SK-N-SH (cell line): Measurements from ENCODE around the gene GUCA1A. TPM values are rescaled to one million over a fixed set of nuclear protein-coding genes. Genes with fewer than 3 reads are reported as not detected.
"Not testable (repeated sequence)": the region's sequence is repeated elsewhere in the genome, so short reads cannot be mapped to it uniquely, and the experiment has no call there.

Experiments
- CTCF ChIA-PET: fragments of 300-600, 350-600 bp; formaldehyde crosslinking; extraction: SDS; loops from one replicate; lab custom pipeline; 2021; lab: Yijun Ruan, JAX
- POLR2A ChIA-PET: fragments of 350-600 bp; sonication (Branson Sonifier 250); formaldehyde crosslinking; extraction: SDS; loops from one replicate; lab custom pipeline; 2020; ENCODE audit warnings: antibody characterized with exemption, inconsistent platforms; lab: Yijun Ruan, JAX
- DNase-seq: peaks from one replicate; pipeline ENCODE4 v3.0.0; 2012
- H2AFZ ChIP-seq: fragments of 200-600 bp; sonication (generic); 2 replicates; pipeline ENCODE4 v1.8.1; 2016; ENCODE audit warnings: antibody characterized with exemption, mild to moderate bottlenecking, low read depth
- H3F3A ChIP-seq: fragments of 200-600 bp; sonication (generic); replicated peaks from 2 replicates; pipeline ENCODE3; 2016; ENCODE audit warnings: antibody characterized with exemption, mild to moderate bottlenecking; ENCODE audit not compliant: insufficient read depth
- H3K27ac ChIP-seq, 2 experiments: fragments of 200-500 bp in 1 of 2; fragments of 200-600 bp in 1 of 2; sonication (Bioruptor generic) in 1 of 2; sonication (generic), shearing (Covaris generic) in 1 of 2; 2 replicates each; pipeline versions ENCODE4 v1.5.1 to v1.6.1; 2014 to 2016; ENCODE audit warnings: low read depth in 2 of 2, inconsistent platforms in 1 of 2, low read length in 1 of 2, mild to moderate bottlenecking in 1 of 2, mixed read lengths in 1 of 2
- H3K27me3 ChIP-seq: fragments of 200-600 bp; sonication (generic), shearing (Covaris generic); 2 replicates; pipeline ENCODE4 v1.6.1; 2016; ENCODE audit warnings: mixed run types; ENCODE audit not compliant: insufficient read depth
- H3K36me3 ChIP-seq, 2 experiments: fragments of 200-500 bp in 1 of 2; fragments of 200-600 bp in 1 of 2; sonication (Bioruptor generic) in 1 of 2; sonication (generic) in 1 of 2; replicated peaks in 1 of 2; 2 replicates each; pipeline versions ENCODE3 to v1.5.1; 2014 to 2016; ENCODE audit warnings: low read length in 1 of 2, mild to moderate bottlenecking in 1 of 2; ENCODE audit not compliant: insufficient read depth in 2 of 2, control insufficient read depth in 1 of 2
- H3K4me1 ChIP-seq, 2 experiments: fragments of 200-500 bp in 1 of 2; fragments of 200-600 bp in 1 of 2; sonication (Bioruptor generic) in 1 of 2; sonication (generic), shearing (Covaris generic) in 1 of 2; 2 replicates each; pipeline versions ENCODE4 v1.5.1 to v1.6.1; 2014 to 2016; ENCODE audit warnings: low read depth in 1 of 2, low read length in 1 of 2, mixed run types in 1 of 2; ENCODE audit not compliant: insufficient read depth in 2 of 2, control insufficient read depth in 1 of 2
- H3K4me2 ChIP-seq: fragments of 200-600 bp; sonication (generic), shearing (Covaris generic); 2 replicates; pipeline ENCODE4 v1.6.1; 2017; ENCODE audit warnings: mixed run types
- H3K4me3 ChIP-seq, 2 experiments: fragments of 200-500 bp in 1 of 2; fragments of 200-600 bp in 1 of 2; sonication (Bioruptor generic) in 1 of 2; sonication (generic), shearing (Covaris generic) in 1 of 2; 2 replicates each; pipeline versions ENCODE4 v1.5.1 to v1.8.1; 2014 to 2016; ENCODE audit warnings: low read depth in 2 of 2, inconsistent platforms in 1 of 2, low read length in 1 of 2, mild to moderate bottlenecking in 1 of 2, mixed read lengths in 1 of 2, moderate library complexity in 1 of 2
- H3K79me2 ChIP-seq: fragments of 200-600 bp; sonication (generic); 2 replicates; pipeline ENCODE4 v1.8.1; 2017; ENCODE audit warnings: mild to moderate bottlenecking; ENCODE audit not compliant: insufficient read depth
- H3K9ac ChIP-seq: fragments of 200-600 bp; sonication (generic); 2 replicates; pipeline ENCODE4 v1.6.1; 2017; ENCODE audit warnings: mixed run types
- H3K9me2 ChIP-seq: fragments of 200-600 bp; sonication (generic); 2 replicates; pipeline ENCODE4 v1.6.1; 2017; ENCODE audit warnings: mixed run types
- H3K9me3 ChIP-seq: fragments of 200-600 bp; sonication (generic); 2 replicates; pipeline ENCODE4 v1.6.1; 2017; ENCODE audit warnings: mixed run types, mild to moderate bottlenecking, moderate library complexity
- H4K20me1 ChIP-seq: fragments of 200-600 bp; sonication (generic); 2 replicates; pipeline ENCODE4 v1.6.1; 2017; ENCODE audit warnings: mild to moderate bottlenecking, mixed run types; ENCODE audit not compliant: insufficient read depth
- CHD2 ChIP-seq: fragments of 150-350 bp; IDR thresholded peaks from 2 replicates; pipeline ENCODE4 v1.6.1; 2018; ENCODE audit warnings: low read length; ENCODE audit not compliant: partially characterized antibody
- ELF1 ChIP-seq: IDR thresholded peaks from 2 replicates; pipeline ENCODE4 v1.4.0; 2012
- EZH2phosphoT487 ChIP-seq: fragments of 200-600 bp; sonication (generic); IDR thresholded peaks from 2 replicates; pipeline ENCODE4 v1.6.1; 2017; ENCODE audit warnings: low read depth, mixed run types, mild to moderate bottlenecking, antibody characterized with exemption, moderate library complexity, borderline replicate concordance
- FOSL2 ChIP-seq: IDR thresholded peaks from 2 replicates; pipeline ENCODE4 v1.4.0; 2012; ENCODE audit warnings: low read depth, mild to moderate bottlenecking, moderate library complexity, borderline replicate concordance
- FOXJ3 ChIP-seq: sonication (generic); formaldehyde crosslinking; IDR thresholded peaks from 2 replicates; pipeline ENCODE4 v1.5.1; 2020; ENCODE audit warnings: mild to moderate bottlenecking, missing genetic modification reagents
- FOXM1 ChIP-seq: IDR thresholded peaks from 2 replicates; pipeline ENCODE4 v1.4.0; 2012; ENCODE audit warnings: low read depth, mild to moderate bottlenecking
- GATA2 ChIP-seq: sonication (generic); formaldehyde crosslinking; IDR thresholded peaks from 2 replicates; pipeline ENCODE4 v1.5.0; 2020; ENCODE audit warnings: mild to moderate bottlenecking, missing genetic modification reagents
- IRF3 ChIP-seq: fragments of 150-350 bp; IDR thresholded peaks from 2 replicates; pipeline ENCODE4 v1.6.1; 2016; ENCODE audit warnings: mild to moderate bottlenecking, low read depth, low read length
- JUND ChIP-seq: IDR thresholded peaks from 2 replicates; pipeline ENCODE4 v1.4.0; 2012
- MAX ChIP-seq: IDR thresholded peaks from 2 replicates; pipeline ENCODE4 v1.4.0; 2012; ENCODE audit warnings: low read depth
- NFIC ChIP-seq: IDR thresholded peaks from 2 replicates; pipeline ENCODE4 v1.4.0; 2012; ENCODE audit warnings: borderline replicate concordance
- NRF1 ChIP-seq: IDR thresholded peaks from 2 replicates; pipeline ENCODE4 v1.6.1; 2012; ENCODE audit warnings: low read depth, mild to moderate bottlenecking, low read length
- PBX3 ChIP-seq: IDR thresholded peaks from 2 replicates; pipeline ENCODE4; 2012
- POLR2AphosphoS5 ChIP-seq: IDR thresholded peaks from 2 replicates; pipeline ENCODE4 v1.6.1; 2012; ENCODE audit warnings: low read depth, low read length
- RCOR1 ChIP-seq: fragments of 150-350 bp; IDR thresholded peaks from 2 replicates; pipeline ENCODE4 v1.6.1; 2017; ENCODE audit warnings: antibody characterized with exemption, low read length
- SIN3A ChIP-seq: IDR thresholded peaks from 2 replicates; pipeline ENCODE4 v1.6.1; 2012; ENCODE audit warnings: low read depth, mild to moderate bottlenecking, low read length, moderate library complexity, borderline replicate concordance
- SMC3 ChIP-seq: IDR thresholded peaks from 2 replicates; pipeline ENCODE4 v1.6.1; 2012; ENCODE audit warnings: low read depth, low read length, improper control_type of control experiment
- TAF1 ChIP-seq: IDR thresholded peaks from 2 replicates; pipeline ENCODE4 v1.6.1; 2012; ENCODE audit warnings: low read depth, mild to moderate bottlenecking, low read length, moderate library complexity, borderline replicate concordance
- TCF12 ChIP-seq: IDR thresholded peaks from 2 replicates; pipeline ENCODE4 v1.4.0; 2012
- WGBS: methylation state at CpG from one replicate; pipeline ENCODE4 v1.1.6; 2017; ENCODE audit warnings: low lambda C conversion rate; 5-methylcytosine and 5-hydroxymethylcytosine counted together
- polyA plus RNA-seq, 3 experiments: library from polyadenylated mRNA; depleted of rRNA; stranded (reverse); fragments of >200 nt; gene quantifications; 2 replicates each; pipeline ENCODE4 v1.2.3, GENCODE V29; 2012

Gene GUCA1A
- polyA plus RNA-seq, 1 of the 3 experiments (the other 2 are of a cell fraction): 0.77 TPM

- Histone ChIP-seq H3K79me2 (no peaks in the 10 kb centered on the region), H3K9me2 (no peaks in the 10 kb centered on the region), H4K20me1 (no peaks in the 10 kb centered on the region), H3K36me3 (no peaks in the 10 kb centered on the region), H3K9me3 (no peaks in the 10 kb centered on the region), H3K4me2 (no peak overlapping the region), H3K27ac (no peak overlapping the region), H3K27me3 (no peaks in the 10 kb centered on the region), H3K4me1 (no peaks in the 10 kb centered on the region; a peak in 1 of 4 replicates), H3K9ac (no peak overlapping the region), H2AFZ (no peak overlapping the region), H3K4me3 (no peak overlapping the region), H3F3A (no peaks in the 10 kb centered on the region)
- TF ChIP-seq NFIC (no peak), RCOR1 (no peak)
- POLR2A ChIA-PET: no interaction called here
- 95% methylated on average over 8 of the region's 8 CpGs for WGBS
- CTCF ChIA-PET: interaction anchor here (0.8 kb wide), 1 partner anchor 11 kb away, joined by 3 read pairs; no protein-coding TSS in a partner anchor
- no peak for DNase-seq
Measured at GRCh38 chr6:42152024-42152423, 21.1 kb upstream of the GUCA1A start.

- H2AFZ ChIP-seq, H3F3A ChIP-seq, H3K36me3 ChIP-seq, DNase-seq, H3K4me3 ChIP-seq, H4K20me1 ChIP-seq, H3K79me2 ChIP-seq, H3K9me3 ChIP-seq, H3K9me2 ChIP-seq, H3K9ac ChIP-seq, POLR2A ChIA-PET, CTCF ChIA-PET, H3K27me3 ChIP-seq, H3K4me2 ChIP-seq, H3K4me1 ChIP-seq, H3K27ac ChIP-seq: not testable (repeated sequence)
- 71% methylated on average over 4 of the region's 4 CpGs for WGBS
Measured at GRCh38 chr6:42152528-42153213, 20.5 kb upstream of the GUCA1A start.

- WGBS: 57% methylated on average over 4 of the region's 5 CpGs
Measured at GRCh38 chr6:42153921-42154320, 19.2 kb upstream of the GUCA1A start.

More at GRCh38 chr6:42153921-42154320, 19.2 kb upstream of the GUCA1A start:
- Histone ChIP-seq H2AFZ (no peak overlapping the region), H3K36me3 (no peaks in the 10 kb centered on the region), H3K4me3 (no peak overlapping the region), H3K79me2 (no peaks in the 10 kb centered on the region), H3K4me2 (no peak overlapping the region), H3K9me2 (no peaks in the 10 kb centered on the region), H3K9ac (no peak overlapping the region), H3F3A (no peaks in the 10 kb centered on the region), H3K27ac (no peak overlapping the region), H3K9me3 (no peaks in the 10 kb centered on the region), H3K27me3 (no peaks in the 10 kb centered on the region), H3K4me1 (peaks cover 0 to 11% of the 10 kb centered on the region in 2 experiments; a peak in 2 of 4 replicates), H4K20me1 (no peaks in the 10 kb centered on the region)
- ChIA-PET CTCF (interaction anchor here (1.0 to 1.6 kb wide), 2 partner anchors 10 to 12 kb away, joined by 3 to 4 read pairs; no protein-coding TSS in a partner anchor), POLR2A (interaction anchor here (0.7 kb wide), 1 partner anchor 410 kb away, joined by 3 read pairs; the partner anchor contains the start of gene UBR2)
- no peak for DNase-seq
- TF ChIP-seq NRF1 (no peak), PBX3 (no peak), EZH2phosphoT487 (no peak), NFIC (no peak), GATA2 (no peak), TAF1 (no peak), JUND (no peak), SIN3A (no peak), SMC3 (no peak), FOXM1 (no peak), FOSL2 (no peak), IRF3 (no peak), CHD2 (no peak), ELF1 (no peak), POLR2AphosphoS5 (no peak), MAX (no peak), FOXJ3 (CRISPR knock-in tag) (no peak), TCF12 (no peak)
